H9 (cell line): ENCODE data around the gene AQP5. TPM values are rescaled to one million over a fixed set of nuclear protein-coding genes. Genes with fewer than 3 reads are reported as not detected.

ENCODE experiments used
- DNase-seq: peaks from one replicate; pipeline ENCODE4 v3.0.0-alpha.2; 2017
- H2AFZ ChIP-seq: one replicate; pipeline ENCODE4 v1.6.1; 2013; ENCODE audit warnings: mild to moderate bottlenecking, low read length, control low read depth, moderate library complexity
- H2AK5ac ChIP-seq: 2 replicates; pipeline ENCODE4 v1.6.1; 2013; ENCODE audit warnings: low read length, control low read depth, mixed read lengths; ENCODE audit not compliant: insufficient read length
- H2BK120ac ChIP-seq: one replicate; pipeline ENCODE4 v1.6.1; 2013; ENCODE audit warnings: low read depth, mild to moderate bottlenecking, low read length, control low read depth, inconsistent platforms; ENCODE audit not compliant: poor library complexity, severe bottlenecking
- H2BK12ac ChIP-seq: 2 replicates; pipeline ENCODE4 v1.6.1; 2013; ENCODE audit warnings: low read length, control low read depth, mixed read lengths, low read depth; ENCODE audit not compliant: insufficient read length
- H2BK15ac ChIP-seq: 2 replicates; pipeline ENCODE4 v1.6.1; 2013; ENCODE audit warnings: low read depth, low read length, control low read depth
- H2BK20ac ChIP-seq: one replicate; pipeline ENCODE4 v1.6.1; 2013; ENCODE audit warnings: low read depth, mild to moderate bottlenecking, low read length, control low read depth, inconsistent platforms; ENCODE audit not compliant: poor library complexity, severe bottlenecking
- H2BK5ac ChIP-seq: 2 replicates; pipeline ENCODE4 v1.6.1; 2013; ENCODE audit warnings: low read length, control low read depth, mixed read lengths; ENCODE audit not compliant: insufficient read length
- H3K14ac ChIP-seq: 2 replicates; pipeline ENCODE4 v1.6.1; 2013; ENCODE audit warnings: low read length, control low read depth; ENCODE audit not compliant: insufficient read depth
- H3K18ac ChIP-seq: 2 replicates; pipeline ENCODE4 v1.6.1; 2013; ENCODE audit warnings: low read depth, mild to moderate bottlenecking, mixed read lengths, low read length, control low read depth; ENCODE audit not compliant: insufficient read length
- H3K23ac ChIP-seq: 2 replicates; pipeline ENCODE4 v1.6.1; 2013; ENCODE audit warnings: low read length, control low read depth, mixed read lengths, low read depth; ENCODE audit not compliant: insufficient read length
- H3K23me2 ChIP-seq: 2 replicates; pipeline ENCODE4 v1.6.1; 2013; ENCODE audit warnings: low read depth, mild to moderate bottlenecking, mixed read lengths, low read length, control low read depth; ENCODE audit not compliant: insufficient read length, poor library complexity, severe bottlenecking
- H3K27ac ChIP-seq: 2 replicates; pipeline ENCODE4 v1.5.1; 2013; ENCODE audit warnings: low read length, control low read depth, mixed read lengths, low read depth; ENCODE audit not compliant: insufficient read length
- H3K27me3 ChIP-seq: 2 replicates; pipeline ENCODE4 v1.6.1; 2013; ENCODE audit warnings: low read length, control low read depth, inconsistent platforms; ENCODE audit not compliant: insufficient read depth
- H3K4ac ChIP-seq: 2 replicates; pipeline ENCODE4 v1.6.1; 2013; ENCODE audit warnings: low read depth, mild to moderate bottlenecking, control low read depth, inconsistent platforms, low read length, moderate library complexity
- H3K4me1 ChIP-seq: 2 replicates; pipeline ENCODE4 v1.6.1; 2013; ENCODE audit warnings: low read length, control low read depth, inconsistent platforms; ENCODE audit not compliant: insufficient read depth
- H3K4me2 ChIP-seq: 2 replicates; pipeline ENCODE4 v1.6.1; 2013; ENCODE audit warnings: low read length, control low read depth, mixed read lengths; ENCODE audit not compliant: insufficient read length, insufficient read depth
- H3K56ac ChIP-seq: 2 replicates; pipeline ENCODE4 v1.6.1; 2013; ENCODE audit warnings: low read depth, mild to moderate bottlenecking, mixed read lengths, low read length, control low read depth; ENCODE audit not compliant: insufficient read length
- H3K79me1 ChIP-seq: 2 replicates; pipeline ENCODE4 v1.6.1; 2013; ENCODE audit warnings: low read depth, mild to moderate bottlenecking, moderate library complexity, low read length, control low read depth, inconsistent platforms; ENCODE audit not compliant: insufficient read depth, poor library complexity, severe bottlenecking
- H3K79me2 ChIP-seq: 2 replicates; pipeline ENCODE4 v1.6.1; 2013; ENCODE audit warnings: low read length, control low read depth, inconsistent platforms; ENCODE audit not compliant: insufficient read depth
- H3K9ac ChIP-seq: 2 replicates; pipeline ENCODE4 v1.6.1; 2013; ENCODE audit warnings: low read length, control low read depth, mixed read lengths; ENCODE audit not compliant: insufficient read length; ENCODE audit errors: extremely low read depth
- H3K9me3 ChIP-seq: one replicate; pipeline ENCODE4 v1.6.1; 2013; ENCODE audit warnings: low read depth, low read length, inconsistent platforms; ENCODE audit not compliant: control insufficient read depth
- H3T11ph ChIP-seq: one replicate; pipeline ENCODE4 v1.6.1; 2013; ENCODE audit warnings: mild to moderate bottlenecking, low read length, control low read depth, inconsistent platforms
- H4K20me1 ChIP-seq: one replicate; pipeline ENCODE4 v1.6.1; 2013; ENCODE audit not compliant: control insufficient read depth, insufficient read length, insufficient read depth
- H4K5ac ChIP-seq: 2 replicates; pipeline ENCODE4 v1.6.1; 2013; ENCODE audit warnings: low read depth, mild to moderate bottlenecking, mixed read lengths, low read length, control low read depth; ENCODE audit not compliant: insufficient read length
- H4K8ac ChIP-seq: replicated peaks from 2 replicates; pipeline ENCODE4 v1.6.1; 2013; ENCODE audit warnings: low read length, control low read depth, mixed read lengths, low read depth; ENCODE audit not compliant: insufficient read length
- H4K91ac ChIP-seq: 2 replicates; pipeline ENCODE4 v1.6.1; 2013; ENCODE audit warnings: low read depth, mild to moderate bottlenecking, moderate library complexity, mixed read lengths, low read length, control low read depth; ENCODE audit not compliant: insufficient read length
- H3K27ac Mint-ChIP-seq, 3 experiments: 2 replicates in 2 of 3; 3 replicates in 1 of 3; pipeline ENCODE4 v1.8.0; 2020 to 2021; ENCODE audit warnings: mixed read lengths in 3 of 3, mild to moderate bottlenecking in 1 of 3, moderate library complexity in 1 of 3
- H3K27me3 Mint-ChIP-seq: 2 replicates; pipeline ENCODE4 v1.8.0; 2021; ENCODE audit warnings: low read depth, mild to moderate bottlenecking, moderate library complexity, mixed read lengths
- H3K36me3 Mint-ChIP-seq, 3 experiments: 2 replicates in 2 of 3; 3 replicates in 1 of 3; pipeline ENCODE4 v1.8.0; 2020 to 2021; ENCODE audit warnings: low read depth in 3 of 3, mixed read lengths in 3 of 3; ENCODE audit not compliant: insufficient read depth in 1 of 3
- H3K4me1 Mint-ChIP-seq, 2 experiments: 2 replicates each; pipeline ENCODE4 v1.8.0; 2020; ENCODE audit warnings: mixed read lengths in 2 of 2
- H3K4me3 Mint-ChIP-seq, 2 experiments: 2 replicates in 1 of 2; 3 replicates in 1 of 2; pipeline ENCODE4 v1.8.0; 2020 to 2021; ENCODE audit warnings: mild to moderate bottlenecking in 2 of 2, mixed read lengths in 2 of 2, moderate library complexity in 1 of 2
- H3K9me3 Mint-ChIP-seq, 2 experiments: 2 replicates in 1 of 2; 3 replicates in 1 of 2; pipeline ENCODE4 v1.8.0; 2020; ENCODE audit warnings: mild to moderate bottlenecking in 2 of 2, mixed read lengths in 2 of 2, moderate library complexity in 1 of 2
- CTCF ChIP-seq: fragments of 200-600 bp; sonication (generic); conservative IDR thresholded peaks from 3 replicates; pipeline ENCODE4 v1.8.0; 2021; ENCODE audit warnings: antibody characterized with exemption, mild to moderate bottlenecking
- total RNA-seq: library from RNA; stranded (reverse); gene quantifications from 2 replicates; pipeline ENCODE4 v1.2.1, GENCODE V29; 2021

The AQP5 gene
- total RNA-seq, 1 experiment from 2014 or later = 2.8 TPM

DNA sequence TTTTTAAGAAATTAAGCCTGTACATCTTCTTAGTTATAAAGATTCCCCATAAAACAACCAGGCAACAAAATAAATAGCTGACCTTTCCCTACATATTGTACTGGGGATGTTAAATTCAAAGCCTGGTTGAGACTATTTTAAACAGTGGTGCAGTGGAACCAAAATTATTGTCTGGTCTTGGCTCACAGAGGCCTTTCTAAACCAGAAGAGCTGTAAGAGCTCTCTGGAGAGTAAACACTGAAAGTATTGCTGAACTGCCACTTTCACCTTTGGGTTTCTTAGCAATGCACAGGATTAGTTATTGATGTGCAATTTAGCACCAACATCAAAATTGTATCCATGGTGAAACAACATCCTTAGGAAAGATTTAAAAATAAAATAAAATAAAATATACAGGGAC lies 43.0 kb downstream of the AQP5 start:
- H3K4me1 ChIP-seq = no peaks in the 10 kb centered on the region
- Mint-ChIP-seq H3K27ac (no peak overlapping the region), H3K27me3 (no peaks in the 10 kb centered on the region), H3K9me3 (no peaks in the 10 kb centered on the region), H3K4me1 (no peaks in the 10 kb centered on the region), H3K4me3 (no peak overlapping the region), H3K36me3 (peaks cover 14 to 65% (median 58%) of the 10 kb centered on the region in 3 experiments; a peak in 6 of 7 replicates)
- no peak overlapping the region for H2AFZ ChIP-seq
- no peak overlapping the region for H2BK20ac ChIP-seq
- no peak for DNase-seq
- no peak overlapping the region for H3K14ac ChIP-seq
- H3K27ac ChIP-seq = no peak overlapping the region
- no peak for TF ChIP-seq CTCF
- no peak overlapping the region for H3K18ac ChIP-seq
- no peak overlapping the region for H3K4me2 ChIP-seq
- H3K23ac ChIP-seq = no peak overlapping the region
- H3K4ac ChIP-seq = no peak overlapping the region
- no peak overlapping the region for H3K9ac ChIP-seq
- no peak overlapping the region for H2AK5ac ChIP-seq
- no peak overlapping the region for H3K56ac ChIP-seq
- H2BK120ac ChIP-seq = no peak overlapping the region
- H3T11ph ChIP-seq = no peak overlapping the region
- H3K27me3 ChIP-seq = no peaks in the 10 kb centered on the region
- peaks cover 3% of the 10 kb centered on the region for H3K79me1 ChIP-seq
- H2BK15ac ChIP-seq = no peak overlapping the region
- no peak overlapping the region for H2BK12ac ChIP-seq
- H3K23me2 ChIP-seq = no peaks in the 10 kb centered on the region
- H4K8ac ChIP-seq = no peak overlapping the region
- no peak overlapping the region for H4K91ac ChIP-seq
- H3K79me2 ChIP-seq = no peaks in the 10 kb centered on the region
- no peak overlapping the region for H2BK5ac ChIP-seq
- H4K20me1 ChIP-seq = no peaks in the 10 kb centered on the region
- no peaks in the 10 kb centered on the region for H3K9me3 ChIP-seq
- H4K5ac ChIP-seq = no peak overlapping the region
